ENCODE measurements around the gene MOCOS.
A peak's percentile ranks its signal among the peaks of the same experiment; 100 is the strongest.

MOCOS gene

GRCh38 chr18:36179562-36180355 is 7.5 kb upstream of the MOCOS start:
- DNase-seq = peak; percentile 79

GRCh38 chr18:36181441-36181840 is 5.9 kb upstream of the MOCOS start:
- no peak for DNase-seq

- DNase-seq = no peak
These were observed 5.3 kb upstream of the MOCOS start for GRCh38 chr18:36181898-36182506.

GRCh38 chr18:36183033-36183432 is 4.3 kb upstream of the MOCOS start:
- DNase-seq = no peak

- no peak for DNase-seq
These were observed 3.3 kb upstream of the MOCOS start for GRCh38 chr18:36183987-36184386.

- no peak for DNase-seq
These were observed 2.1 kb upstream of the MOCOS start for GRCh38 chr18:36185157-36185556.

GRCh38 chr18:36185901-36186460 is 1.3 kb upstream of the MOCOS start:
- DNase-seq = no peak

GRCh38 chr18:36186461-36187192 is 670 bp upstream of the MOCOS start:
- DNase-seq = no peak

GRCh38 chr18:36187826-36188721 is 777 bp downstream of the MOCOS start:
- DNase-seq = peak; percentile 39

GRCh38 chr18:36188916-36189315 is 1.6 kb downstream of the MOCOS start:
- DNase-seq = no peak

GRCh38 chr18:36189486-36189885 is 2.2 kb downstream of the MOCOS start:
- no peak for DNase-seq

- DNase-seq = no peak
These were observed 4.0 kb downstream of the MOCOS start for GRCh38 chr18:36191286-36191685.

- no peak for DNase-seq
These were observed 4.4 kb downstream of the MOCOS start for GRCh38 chr18:36191711-36192110.

GRCh38 chr18:36194600-36195315 is 7.5 kb downstream of the MOCOS start:
- DNase-seq = no peak

- DNase-seq = no peak
These were observed 8.3 kb downstream of the MOCOS start for GRCh38 chr18:36195427-36196122.

- DNase-seq = no peak
These were observed 9.1 kb downstream of the MOCOS start for GRCh38 chr18:36196238-36196995.

- DNase-seq = no peak
These were observed 10.3 kb downstream of the MOCOS start for GRCh38 chr18:36197511-36198166.

GRCh38 chr18:36199691-36200295 is 12.5 kb downstream of the MOCOS start:
- DNase-seq = no peak

GRCh38 chr18:36200354-36200771 is 13.1 kb downstream of the MOCOS start:
- no peak for DNase-seq
